Osteocyte (in vitro differentiated cells): Measurements from ENCODE around the gene C1orf122. TPM values are rescaled to one million over a fixed set of nuclear protein-coding genes. Genes with fewer than 3 reads are reported as not detected.
A peak's percentile ranks its signal among the peaks of the same experiment; 100 is the strongest.

Source experiments
- DNase-seq: peaks from one replicate; pipeline ENCODE4 v3.0.0; 2021; ENCODE audit warnings: mixed read lengths; ENCODE audit not compliant: unreplicated experiment; ENCODE audit errors: extremely low spot score
- H3K27ac Mint-ChIP-seq: one replicate; pipeline ENCODE4 v1.8.0; 2021; ENCODE audit warnings: mild to moderate bottlenecking, mixed read lengths; ENCODE audit not compliant: unreplicated experiment
- H3K27me3 Mint-ChIP-seq: one replicate; pipeline ENCODE4 v1.8.0; 2021; ENCODE audit warnings: mixed read lengths; ENCODE audit not compliant: unreplicated experiment
- H3K36me3 Mint-ChIP-seq: one replicate; pipeline ENCODE4 v1.8.0; 2021; ENCODE audit warnings: mixed read lengths; ENCODE audit not compliant: unreplicated experiment
- H3K4me1 Mint-ChIP-seq: one replicate; pipeline ENCODE4 v1.8.0; 2021; ENCODE audit warnings: mixed read lengths; ENCODE audit not compliant: unreplicated experiment
- H3K4me3 Mint-ChIP-seq: one replicate; pipeline ENCODE4 v1.8.0; 2021; ENCODE audit warnings: mild to moderate bottlenecking, moderate library complexity, mixed read lengths; ENCODE audit not compliant: unreplicated experiment
- H3K9me3 Mint-ChIP-seq: one replicate; pipeline ENCODE4 v1.8.0; 2021; ENCODE audit warnings: mixed read lengths; ENCODE audit not compliant: unreplicated experiment
- total RNA-seq: library from RNA; stranded (reverse); gene quantifications from 2 replicates; pipeline ENCODE4 v1.2.1, GENCODE V29; 2021
- TF ChIP-seq, protein P1 (sequence below): fragments of 200-600 bp; sonication (generic); IDR thresholded peaks from 2 replicates; pipeline ENCODE4 v1.5.0; 2021; ENCODE audit warnings: antibody characterized with exemption, mild to moderate bottlenecking, moderate library complexity

C1orf122 gene
- total RNA-seq, 1 donor from 2014 or later: 55.0 TPM

DNA sequence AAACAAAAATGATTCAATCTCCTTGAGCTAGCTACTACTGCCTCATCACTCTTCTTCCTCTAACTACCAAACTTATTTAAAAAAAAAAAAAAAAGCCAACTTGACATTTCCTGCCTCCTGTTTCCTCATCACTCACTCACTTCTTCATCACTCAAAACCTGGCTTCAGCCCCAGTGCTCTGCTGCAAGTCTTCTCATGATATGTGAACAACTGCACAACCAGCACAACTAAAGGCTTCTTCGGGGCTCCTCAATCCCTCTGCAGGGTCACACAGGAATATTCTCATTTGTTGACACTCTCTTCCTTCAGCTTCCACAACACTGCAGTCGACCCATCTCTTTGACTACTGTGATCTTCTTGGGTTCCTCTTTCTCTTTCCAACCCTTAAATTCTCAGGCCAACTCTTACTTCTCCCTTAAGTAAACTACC is 44.2 kb downstream of the C1orf122 start:
- Mint-ChIP-seq H3K27ac (no peak overlapping the region), H3K4me3 (no peak overlapping the region), H3K9me3 (no peaks in the 10 kb centered on the region), H3K27me3 (no peaks in the 10 kb centered on the region), H3K36me3 (peaks cover 10% of the 10 kb centered on the region), H3K4me1 (peaks cover 10% of the 10 kb centered on the region)
- no peak for DNase-seq
- TF ChIP-seq, protein P1, sequence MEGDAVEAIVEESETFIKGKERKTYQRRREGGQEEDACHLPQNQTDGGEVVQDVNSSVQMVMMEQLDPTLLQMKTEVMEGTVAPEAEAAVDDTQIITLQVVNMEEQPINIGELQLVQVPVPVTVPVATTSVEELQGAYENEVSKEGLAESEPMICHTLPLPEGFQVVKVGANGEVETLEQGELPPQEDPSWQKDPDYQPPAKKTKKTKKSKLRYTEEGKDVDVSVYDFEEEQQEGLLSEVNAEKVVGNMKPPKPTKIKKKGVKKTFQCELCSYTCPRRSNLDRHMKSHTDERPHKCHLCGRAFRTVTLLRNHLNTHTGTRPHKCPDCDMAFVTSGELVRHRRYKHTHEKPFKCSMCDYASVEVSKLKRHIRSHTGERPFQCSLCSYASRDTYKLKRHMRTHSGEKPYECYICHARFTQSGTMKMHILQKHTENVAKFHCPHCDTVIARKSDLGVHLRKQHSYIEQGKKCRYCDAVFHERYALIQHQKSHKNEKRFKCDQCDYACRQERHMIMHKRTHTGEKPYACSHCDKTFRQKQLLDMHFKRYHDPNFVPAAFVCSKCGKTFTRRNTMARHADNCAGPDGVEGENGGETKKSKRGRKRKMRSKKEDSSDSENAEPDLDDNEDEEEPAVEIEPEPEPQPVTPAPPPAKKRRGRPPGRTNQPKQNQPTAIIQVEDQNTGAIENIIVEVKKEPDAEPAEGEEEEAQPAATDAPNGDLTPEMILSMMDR: no peak

DNA sequence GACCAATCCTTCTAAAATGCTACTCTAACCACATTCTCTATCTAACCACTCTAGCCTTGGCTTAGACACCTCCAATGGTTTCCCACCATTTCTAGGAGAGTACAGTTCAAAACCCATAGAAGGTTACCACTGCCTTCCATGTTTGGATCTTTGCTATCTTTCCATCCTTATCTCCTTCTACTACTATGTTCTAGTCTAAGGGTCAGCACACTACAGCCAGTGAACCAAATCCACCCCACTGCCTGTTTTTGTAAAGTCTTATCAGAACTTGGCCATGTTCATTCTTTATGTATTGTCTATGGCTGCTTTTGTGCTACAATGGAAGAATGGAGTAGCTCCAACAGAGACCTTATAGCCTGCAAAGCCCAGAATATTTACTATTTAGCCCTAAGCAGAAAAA is 45.6 kb downstream of the C1orf122 start:
- Mint-ChIP-seq H3K4me1 (peaks cover 16% of the 10 kb centered on the region), H3K27me3 (no peaks in the 10 kb centered on the region), H3K9me3 (no peaks in the 10 kb centered on the region), H3K36me3 (peaks cover 17% of the 10 kb centered on the region), H3K27ac (peak overlapping the region; percentile 45), H3K4me3 (no peak overlapping the region)
- DNase-seq: no peak
- TF ChIP-seq, protein P1: no peak

DNA sequence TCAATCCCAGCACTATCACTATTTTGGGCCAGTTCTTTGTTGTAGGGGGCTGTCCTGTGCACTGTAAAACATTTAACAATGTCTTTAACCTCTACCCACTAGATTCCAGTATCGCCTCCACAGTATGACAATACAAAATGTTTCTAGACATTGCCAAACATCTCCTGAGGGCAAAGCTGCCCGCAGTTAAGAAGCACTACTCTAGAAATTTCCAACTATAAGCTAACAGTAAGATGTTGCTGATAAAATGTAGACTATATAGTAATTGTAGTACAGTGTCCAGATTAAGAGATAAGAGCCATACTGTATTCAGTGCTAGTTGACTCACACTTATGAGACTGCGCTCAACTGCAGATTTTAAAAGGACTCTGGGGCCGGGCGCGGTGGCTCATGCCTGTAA is 46.8 kb downstream of the C1orf122 start:
- Mint-ChIP-seq H3K4me1 (peaks cover 23% of the 10 kb centered on the region), H3K36me3 (peaks cover 17% of the 10 kb centered on the region), H3K4me3 (no peak overlapping the region), H3K27me3 (no peaks in the 10 kb centered on the region), H3K27ac (no peak overlapping the region), H3K9me3 (no peaks in the 10 kb centered on the region)
- no peak for DNase-seq
- TF ChIP-seq, protein P1: no peak

Other genes with a start within 250 kb of the C1orf122 start
- gene GNL2, start 211.9 kb upstream of the C1orf122 start, total RNA-seq: 49.2 and 52.3 TPM in 2 replicates
- not detected in 2 replicates for gene RSPO1, start 172.9 kb upstream of the C1orf122 start, total RNA-seq
- gene CDCA8, start 115.3 kb upstream of the C1orf122 start, total RNA-seq: 7.6 and 7.7 TPM in 2 replicates
- not detected in 2 replicates for gene EPHA10, start 42.7 kb upstream of the C1orf122 start, total RNA-seq
- 5.2 TPM in 2 replicates for gene MANEAL, start 13.9 kb upstream of the C1orf122 start, total RNA-seq
- gene YRDC, start 418 bp downstream of the C1orf122 start, total RNA-seq: 12.7 and 14.3 TPM in 2 replicates
- 14.3 and 16.9 TPM in 2 replicates for gene MTF1, start 51.8 kb downstream of the C1orf122 start, total RNA-seq
- 36.2 and 36.5 TPM in 2 replicates for gene INPP5B, start 139.3 kb downstream of the C1orf122 start, total RNA-seq
- gene SF3A3, start 182.2 kb downstream of the C1orf122 start, total RNA-seq: 51.4 and 55.3 TPM in 2 replicates
- gene FHL3, start 197.7 kb downstream of the C1orf122 start, total RNA-seq: 39.1 and 40.4 TPM in 2 replicates
- 32.6 and 34.4 TPM in 2 replicates for gene UTP11, start 204.9 kb downstream of the C1orf122 start, total RNA-seq
- gene POU3F1, start 239.0 kb downstream of the C1orf122 start, total RNA-seq: 1.5 and 1.8 TPM in 2 replicates